HepG2 (cell line): ENCODE data around the gene SEBOX. TPM values are rescaled to one million over a fixed set of nuclear protein-coding genes. Genes with fewer than 3 reads are reported as not detected.

Source experiments
- ARHGAP35 ChIP-seq: sonication (generic); formaldehyde crosslinking; IDR thresholded peaks from 2 replicates; pipeline ENCODE4 v1.9.0; 2022; ENCODE audit warnings: mild to moderate bottlenecking, inconsistent platforms, moderate library complexity, missing genetic modification reagents, borderline replicate concordance
- CREM ChIP-seq, 2 experiments: sonication (generic) in 1 of 2; formaldehyde crosslinking in 1 of 2; IDR thresholded peaks; 2 replicates each; pipeline versions ENCODE4 v1.4.0 to v1.6.1; 2016 to 2020; ENCODE audit warnings: antibody characterized with exemption in 1 of 2, mild to moderate bottlenecking in 1 of 2, missing genetic modification reagents in 1 of 2
- FOXC1 ChIP-seq: sonication (generic); formaldehyde crosslinking; IDR thresholded peaks from 2 replicates; pipeline ENCODE4 v1.8.0; 2022; ENCODE audit warnings: mild to moderate bottlenecking, missing genetic modification reagents, borderline replicate concordance
- GATAD2A ChIP-seq: IDR thresholded peaks from 2 replicates; pipeline ENCODE4 v1.6.1; 2016
- HMG20B ChIP-seq: conservative IDR thresholded peaks from 2 replicates; pipeline ENCODE4 v1.6.1; 2016; ENCODE audit warnings: missing genetic modification reagents, missing compliant biosample characterization
- JUND ChIP-seq: sonication (generic); formaldehyde crosslinking; IDR thresholded peaks from 2 replicates; pipeline ENCODE4 v1.8.0; 2022; ENCODE audit warnings: mild to moderate bottlenecking, missing genetic modification reagents
- MYC ChIP-seq: sonication (generic); formaldehyde crosslinking; IDR thresholded peaks from 2 replicates; pipeline ENCODE4 v1.9.0; 2021; ENCODE audit warnings: missing genetic modification reagents, borderline replicate concordance
- NFKBIZ ChIP-seq: IDR thresholded peaks from 2 replicates; pipeline ENCODE4 v1.6.1; 2018; ENCODE audit warnings: missing genetic modification reagents, missing compliant biosample characterization
- NPAS2 ChIP-seq: sonication (generic); formaldehyde crosslinking; IDR thresholded peaks from 2 replicates; pipeline ENCODE4 v1.8.0; 2022; ENCODE audit warnings: mild to moderate bottlenecking, missing genetic modification reagents, borderline replicate concordance
- PRMT3 ChIP-seq: sonication (generic); formaldehyde crosslinking; IDR thresholded peaks from 2 replicates; pipeline ENCODE4 v1.8.1; 2022; ENCODE audit warnings: low read depth, mild to moderate bottlenecking, moderate library complexity, missing genetic modification reagents, borderline replicate concordance
- SALL2 ChIP-seq: sonication (generic); formaldehyde crosslinking; IDR thresholded peaks from 2 replicates; pipeline ENCODE4 v1.8.1; 2023; ENCODE audit warnings: mild to moderate bottlenecking, missing genetic modification reagents, inconsistent platforms
- SRF ChIP-seq: IDR thresholded peaks from 2 replicates; pipeline ENCODE4 v1.6.1; 2011; ENCODE audit warnings: mild to moderate bottlenecking, low read depth, low read length, moderate library complexity
- TBP ChIP-seq: sonication (generic); formaldehyde crosslinking; IDR thresholded peaks from 2 replicates; pipeline ENCODE4 v1.5.0; 2020; ENCODE audit warnings: missing genetic modification reagents
- U2AF1 ChIP-seq: fragments of 200-400 bp; formaldehyde crosslinking; optimal IDR thresholded peaks from 2 replicates; pipeline ENCODE3; 2017; ENCODE audit warnings: mild to moderate bottlenecking, low read depth, low read length
- YY1 ChIP-seq: IDR thresholded peaks from 2 replicates; pipeline ENCODE4 v1.6.1; 2011; ENCODE audit warnings: low read length, low read depth, moderate library complexity, mild to moderate bottlenecking; ENCODE audit not compliant: insufficient read depth, insufficient replicate concordance
- ZNF12 ChIP-seq: sonication (generic); formaldehyde crosslinking; IDR thresholded peaks from 2 replicates; pipeline ENCODE4 v1.5.0; 2020; ENCODE audit warnings: missing genetic modification reagents
- ZNF451 ChIP-seq: sonication (generic); formaldehyde crosslinking; IDR thresholded peaks from 2 replicates; pipeline ENCODE4 v1.5.0; 2020; ENCODE audit warnings: mild to moderate bottlenecking, missing genetic modification reagents
- ZSCAN9 ChIP-seq: IDR thresholded peaks from 2 replicates; pipeline ENCODE4 v1.6.1; 2016; ENCODE audit warnings: borderline replicate concordance
- polyA plus RNA-seq, 8 experiments: library from polyadenylated mRNA; depleted of rRNA in 3 of 8; stranded (reverse) in 7 of 8; unstranded in 1 of 8; fragments of >200 nt; fragmentation: Illumina TruSeq in 4 of 8; extraction: Trizol in 4 of 8; gene quantifications; 2 replicates each; pipeline versions ENCODE4 v1.2.1 to v1.2.3, GENCODE V29; 2011 to 2016; ENCODE audit warnings: low read depth in 4 of 8, missing spikeins in 1 of 8, mixed read lengths in 1 of 8; ENCODE audit not compliant: insufficient read depth in 1 of 8
- total RNA-seq, 5 experiments: library from RNA; depleted of rRNA; stranded (reverse); fragments of >200 nt; fragmentation: Illumina TruSeq; extraction: Trizol; gene quantifications; 2 replicates each; pipeline ENCODE4 v1.2.3, GENCODE V29; 2016; ENCODE audit warnings: low read depth in 1 of 5
- TF ChIP-seq, protein P1 (sequence below): sonication (generic); formaldehyde crosslinking; IDR thresholded peaks from 2 replicates; pipeline ENCODE4 v1.4.0; 2020; ENCODE audit warnings: missing genetic modification reagents
- TF ChIP-seq, protein P2 (sequence below): sonication (generic); formaldehyde crosslinking; IDR thresholded peaks from 2 replicates; pipeline ENCODE4 v1.9.0; 2021; ENCODE audit warnings: missing genetic modification reagents, borderline replicate concordance
- TF ChIP-seq, protein P3 (sequence below): sonication (generic); formaldehyde crosslinking; conservative IDR thresholded peaks from 2 replicates; pipeline ENCODE4 v1.4.0; 2020; ENCODE audit warnings: missing genetic modification reagents
- TF ChIP-seq, protein P4 (sequence below): sonication (generic); formaldehyde crosslinking; IDR thresholded peaks from 2 replicates; pipeline ENCODE4 v1.4.0; 2020; ENCODE audit warnings: missing genetic modification reagents
- TF ChIP-seq, protein P5 (sequence below): sonication (generic); formaldehyde crosslinking; conservative IDR thresholded peaks from 2 replicates; pipeline ENCODE4 v1.8.0; 2022; ENCODE audit warnings: missing genetic modification reagents

SEBOX gene
- total and polyA plus RNA-seq, 2 of the 13 experiments (the other 11 are each of a cell fraction or from before 2014, with no cell fraction given) = not detected

DNA sequence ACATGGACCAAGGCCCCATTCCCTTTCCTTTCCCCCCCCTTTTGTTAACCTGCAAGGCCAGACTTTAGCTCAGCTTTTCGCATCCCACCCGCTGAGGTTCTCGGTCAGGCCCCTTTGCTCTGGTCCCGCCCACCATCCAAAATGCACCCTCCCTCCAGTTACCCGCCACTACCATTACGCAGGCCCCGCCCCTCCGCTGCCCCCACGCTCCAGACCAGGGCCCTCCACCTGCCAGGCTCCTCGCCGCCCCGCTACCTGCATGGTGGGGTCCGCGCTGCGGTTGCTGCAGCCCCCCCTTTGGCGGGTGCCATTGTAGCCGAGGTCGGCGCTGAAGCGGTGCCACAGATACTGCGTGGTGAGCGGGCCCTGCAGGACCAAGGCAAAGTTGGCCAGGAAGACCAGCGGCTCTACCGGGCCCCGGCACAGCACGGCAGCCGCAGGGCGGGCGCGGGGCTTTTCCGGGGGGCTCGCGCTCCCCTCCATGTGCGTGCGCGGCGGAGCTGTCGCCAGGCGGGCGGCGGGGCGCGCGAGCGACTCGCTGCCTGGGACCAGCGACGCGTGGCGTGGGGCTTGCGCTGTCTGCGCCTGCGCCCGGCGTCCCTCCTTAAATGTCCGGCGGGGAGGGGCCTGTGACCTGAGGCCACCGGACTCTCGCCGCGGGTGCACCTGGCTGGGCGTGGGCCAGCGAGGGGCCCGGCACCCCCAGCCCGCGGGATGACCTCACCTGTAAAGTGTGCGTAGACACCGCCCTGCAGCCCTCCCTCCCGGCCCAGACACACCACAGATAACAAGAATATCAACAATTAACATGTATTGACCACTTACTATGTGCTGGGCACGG is 40.9 kb upstream of the SEBOX start, which contains the start of gene SLC46A1 (continued):
- TF ChIP-seq, protein P1, sequence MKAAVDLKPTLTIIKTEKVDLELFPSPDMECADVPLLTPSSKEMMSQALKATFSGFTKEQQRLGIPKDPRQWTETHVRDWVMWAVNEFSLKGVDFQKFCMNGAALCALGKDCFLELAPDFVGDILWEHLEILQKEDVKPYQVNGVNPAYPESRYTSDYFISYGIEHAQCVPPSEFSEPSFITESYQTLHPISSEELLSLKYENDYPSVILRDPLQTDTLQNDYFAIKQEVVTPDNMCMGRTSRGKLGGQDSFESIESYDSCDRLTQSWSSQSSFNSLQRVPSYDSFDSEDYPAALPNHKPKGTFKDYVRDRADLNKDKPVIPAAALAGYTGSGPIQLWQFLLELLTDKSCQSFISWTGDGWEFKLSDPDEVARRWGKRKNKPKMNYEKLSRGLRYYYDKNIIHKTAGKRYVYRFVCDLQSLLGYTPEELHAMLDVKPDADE = no peak
- TF ChIP-seq, protein P2, sequence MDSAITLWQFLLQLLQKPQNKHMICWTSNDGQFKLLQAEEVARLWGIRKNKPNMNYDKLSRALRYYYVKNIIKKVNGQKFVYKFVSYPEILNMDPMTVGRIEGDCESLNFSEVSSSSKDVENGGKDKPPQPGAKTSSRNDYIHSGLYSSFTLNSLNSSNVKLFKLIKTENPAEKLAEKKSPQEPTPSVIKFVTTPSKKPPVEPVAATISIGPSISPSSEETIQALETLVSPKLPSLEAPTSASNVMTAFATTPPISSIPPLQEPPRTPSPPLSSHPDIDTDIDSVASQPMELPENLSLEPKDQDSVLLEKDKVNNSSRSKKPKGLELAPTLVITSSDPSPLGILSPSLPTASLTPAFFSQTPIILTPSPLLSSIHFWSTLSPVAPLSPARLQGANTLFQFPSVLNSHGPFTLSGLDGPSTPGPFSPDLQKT (CRISPR knock-in tag) = no peak
- no peak for TF ChIP-seq U2AF1
- TF ChIP-seq ZSCAN9 (CRISPR knock-in tag) = 0 out of 2 replicates have a peak, but pooled peaks have one; percentile 32
- TF ChIP-seq, protein P3, sequence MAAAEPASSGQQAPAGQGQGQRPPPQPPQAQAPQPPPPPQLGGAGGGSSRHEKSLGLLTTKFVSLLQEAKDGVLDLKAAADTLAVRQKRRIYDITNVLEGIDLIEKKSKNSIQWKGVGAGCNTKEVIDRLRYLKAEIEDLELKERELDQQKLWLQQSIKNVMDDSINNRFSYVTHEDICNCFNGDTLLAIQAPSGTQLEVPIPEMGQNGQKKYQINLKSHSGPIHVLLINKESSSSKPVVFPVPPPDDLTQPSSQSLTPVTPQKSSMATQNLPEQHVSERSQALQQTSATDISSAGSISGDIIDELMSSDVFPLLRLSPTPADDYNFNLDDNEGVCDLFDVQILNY = 0 out of 2 replicates have a peak, but pooled peaks have one; percentile 24
- TF ChIP-seq PRMT3 = no peak
- no peak for TF ChIP-seq JUND (CRISPR knock-in tag)
- TF ChIP-seq TBP (CRISPR knock-in tag) = no peak
- no peak for TF ChIP-seq CREM (IDR thresholded peaks at IDR 0.05)
- TF ChIP-seq CREM (CRISPR knock-in tag; IDR thresholded peaks at IDR 0.05) = no peak
- no peak for TF ChIP-seq NFKBIZ
- TF ChIP-seq NPAS2 = no peak
- peak; percentile 77; the same call in 1 of the 2 replicates for TF ChIP-seq MYC (CRISPR knock-in tag)
- no peak for TF ChIP-seq ZNF451 (CRISPR knock-in tag)
- TF ChIP-seq GATAD2A (CRISPR knock-in tag) = no peak
- TF ChIP-seq, protein P4, sequence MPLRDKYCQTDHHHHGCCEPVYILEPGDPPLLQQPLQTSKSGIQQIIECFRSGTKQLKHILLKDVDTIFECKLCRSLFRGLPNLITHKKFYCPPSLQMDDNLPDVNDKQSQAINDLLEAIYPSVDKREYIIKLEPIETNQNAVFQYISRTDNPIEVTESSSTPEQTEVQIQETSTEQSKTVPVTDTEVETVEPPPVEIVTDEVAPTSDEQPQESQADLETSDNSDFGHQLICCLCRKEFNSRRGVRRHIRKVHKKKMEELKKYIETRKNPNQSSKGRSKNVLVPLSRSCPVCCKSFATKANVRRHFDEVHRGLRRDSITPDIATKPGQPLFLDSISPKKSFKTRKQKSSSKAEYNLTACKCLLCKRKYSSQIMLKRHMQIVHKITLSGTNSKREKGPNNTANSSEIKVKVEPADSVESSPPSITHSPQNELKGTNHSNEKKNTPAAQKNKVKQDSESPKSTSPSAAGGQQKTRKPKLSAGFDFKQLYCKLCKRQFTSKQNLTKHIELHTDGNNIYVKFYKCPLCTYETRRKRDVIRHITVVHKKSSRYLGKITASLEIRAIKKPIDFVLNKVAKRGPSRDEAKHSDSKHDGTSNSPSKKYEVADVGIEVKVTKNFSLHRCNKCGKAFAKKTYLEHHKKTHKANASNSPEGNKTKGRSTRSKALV (CRISPR knock-in tag) = no peak
- TF ChIP-seq, protein P5, sequence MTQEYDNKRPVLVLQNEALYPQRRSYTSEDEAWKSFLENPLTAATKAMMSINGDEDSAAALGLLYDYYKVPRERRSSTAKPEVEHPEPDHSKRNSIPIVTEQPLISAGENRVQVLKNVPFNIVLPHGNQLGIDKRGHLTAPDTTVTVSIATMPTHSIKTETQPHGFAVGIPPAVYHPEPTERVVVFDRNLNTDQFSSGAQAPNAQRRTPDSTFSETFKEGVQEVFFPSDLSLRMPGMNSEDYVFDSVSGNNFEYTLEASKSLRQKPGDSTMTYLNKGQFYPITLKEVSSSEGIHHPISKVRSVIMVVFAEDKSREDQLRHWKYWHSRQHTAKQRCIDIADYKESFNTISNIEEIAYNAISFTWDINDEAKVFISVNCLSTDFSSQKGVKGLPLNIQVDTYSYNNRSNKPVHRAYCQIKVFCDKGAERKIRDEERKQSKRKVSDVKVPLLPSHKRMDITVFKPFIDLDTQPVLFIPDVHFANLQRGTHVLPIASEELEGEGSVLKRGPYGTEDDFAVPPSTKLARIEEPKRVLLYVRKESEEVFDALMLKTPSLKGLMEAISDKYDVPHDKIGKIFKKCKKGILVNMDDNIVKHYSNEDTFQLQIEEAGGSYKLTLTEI (CRISPR knock-in tag) = no peak
- TF ChIP-seq ARHGAP35 = peak; percentile 72; the same call in 1 of the 2 replicates
- no peak for TF ChIP-seq SRF
- TF ChIP-seq SALL2 (CRISPR knock-in tag) = no peak
- no peak for TF ChIP-seq ZNF12 (CRISPR knock-in tag)
- no peak for TF ChIP-seq HMG20B (CRISPR knock-in tag)
- peak; percentile 70 for TF ChIP-seq FOXC1
- peak; percentile 45 for TF ChIP-seq YY1
